GM12801 (cell line): Measurements from ENCODE around the gene CYTH3.

Experiments
- TF ChIP-seq, protein P1 (sequence below): IDR thresholded peaks from one replicate; pipeline ENCODE4 v1.5.1; 2011; ENCODE audit warnings: control low read depth; ENCODE audit not compliant: insufficient read length; ENCODE audit errors: extremely low read depth

The CYTH3 gene

GRCh38 chr7:6259257-6259656 lies 13.2 kb downstream of the CYTH3 start:
- TF ChIP-seq, protein P1, sequence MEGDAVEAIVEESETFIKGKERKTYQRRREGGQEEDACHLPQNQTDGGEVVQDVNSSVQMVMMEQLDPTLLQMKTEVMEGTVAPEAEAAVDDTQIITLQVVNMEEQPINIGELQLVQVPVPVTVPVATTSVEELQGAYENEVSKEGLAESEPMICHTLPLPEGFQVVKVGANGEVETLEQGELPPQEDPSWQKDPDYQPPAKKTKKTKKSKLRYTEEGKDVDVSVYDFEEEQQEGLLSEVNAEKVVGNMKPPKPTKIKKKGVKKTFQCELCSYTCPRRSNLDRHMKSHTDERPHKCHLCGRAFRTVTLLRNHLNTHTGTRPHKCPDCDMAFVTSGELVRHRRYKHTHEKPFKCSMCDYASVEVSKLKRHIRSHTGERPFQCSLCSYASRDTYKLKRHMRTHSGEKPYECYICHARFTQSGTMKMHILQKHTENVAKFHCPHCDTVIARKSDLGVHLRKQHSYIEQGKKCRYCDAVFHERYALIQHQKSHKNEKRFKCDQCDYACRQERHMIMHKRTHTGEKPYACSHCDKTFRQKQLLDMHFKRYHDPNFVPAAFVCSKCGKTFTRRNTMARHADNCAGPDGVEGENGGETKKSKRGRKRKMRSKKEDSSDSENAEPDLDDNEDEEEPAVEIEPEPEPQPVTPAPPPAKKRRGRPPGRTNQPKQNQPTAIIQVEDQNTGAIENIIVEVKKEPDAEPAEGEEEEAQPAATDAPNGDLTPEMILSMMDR = no peak

DNA sequence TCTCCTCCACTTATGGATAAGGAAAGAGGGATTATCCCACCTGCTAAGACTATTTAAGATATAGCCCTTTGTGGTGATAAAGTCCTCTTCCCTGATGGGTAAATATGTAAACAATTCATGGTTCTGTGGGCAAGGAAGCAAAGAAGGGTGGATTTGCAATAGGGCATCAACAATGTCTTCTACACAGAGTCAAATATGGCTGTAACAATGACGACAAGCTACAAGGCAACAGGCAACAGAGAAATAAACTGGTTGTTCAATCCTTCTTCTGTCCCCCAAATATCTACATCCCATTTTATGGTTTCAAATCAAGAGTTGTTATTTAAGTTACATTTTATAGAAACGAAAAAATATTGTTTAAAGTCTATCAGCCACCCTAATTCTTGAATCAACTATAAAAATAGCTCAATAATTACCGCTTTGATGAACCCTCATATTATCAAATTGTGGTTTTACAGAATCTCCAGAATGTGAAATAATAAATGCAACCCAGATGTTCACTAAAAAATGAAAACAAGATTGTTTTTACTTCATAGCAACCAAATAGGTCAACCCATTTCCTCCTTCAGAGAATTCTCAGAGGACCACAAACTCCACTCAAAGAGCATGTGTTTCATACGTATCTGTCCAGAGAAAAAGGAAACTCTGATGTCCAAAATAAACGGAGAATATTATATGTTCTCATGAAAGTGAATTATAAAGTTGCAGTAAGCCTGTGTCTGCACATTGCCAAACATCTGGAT lies 13.8 kb downstream of the CYTH3 start:
- TF ChIP-seq, protein P1 = no peak

DNA sequence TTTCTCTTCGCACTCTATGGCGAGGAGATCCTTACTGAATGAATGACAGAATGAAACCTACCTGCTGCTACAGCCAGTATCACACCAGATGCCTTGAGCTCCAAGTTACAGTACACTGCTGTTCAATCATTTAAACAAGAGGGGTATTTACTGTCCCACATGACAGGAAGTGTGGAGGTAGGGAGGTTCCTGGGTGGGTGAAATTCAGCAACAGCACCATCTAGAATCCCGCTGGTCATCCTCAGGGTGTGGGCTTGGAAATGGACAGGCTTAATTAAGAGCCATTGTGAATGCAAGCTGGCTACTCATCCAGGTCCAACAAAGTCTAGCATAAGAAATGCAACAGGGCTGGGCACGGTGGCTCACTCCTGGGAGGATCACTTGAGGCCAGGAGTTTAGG lies 14.7 kb downstream of the CYTH3 start:
- TF ChIP-seq, protein P1 = no peak

DNA sequence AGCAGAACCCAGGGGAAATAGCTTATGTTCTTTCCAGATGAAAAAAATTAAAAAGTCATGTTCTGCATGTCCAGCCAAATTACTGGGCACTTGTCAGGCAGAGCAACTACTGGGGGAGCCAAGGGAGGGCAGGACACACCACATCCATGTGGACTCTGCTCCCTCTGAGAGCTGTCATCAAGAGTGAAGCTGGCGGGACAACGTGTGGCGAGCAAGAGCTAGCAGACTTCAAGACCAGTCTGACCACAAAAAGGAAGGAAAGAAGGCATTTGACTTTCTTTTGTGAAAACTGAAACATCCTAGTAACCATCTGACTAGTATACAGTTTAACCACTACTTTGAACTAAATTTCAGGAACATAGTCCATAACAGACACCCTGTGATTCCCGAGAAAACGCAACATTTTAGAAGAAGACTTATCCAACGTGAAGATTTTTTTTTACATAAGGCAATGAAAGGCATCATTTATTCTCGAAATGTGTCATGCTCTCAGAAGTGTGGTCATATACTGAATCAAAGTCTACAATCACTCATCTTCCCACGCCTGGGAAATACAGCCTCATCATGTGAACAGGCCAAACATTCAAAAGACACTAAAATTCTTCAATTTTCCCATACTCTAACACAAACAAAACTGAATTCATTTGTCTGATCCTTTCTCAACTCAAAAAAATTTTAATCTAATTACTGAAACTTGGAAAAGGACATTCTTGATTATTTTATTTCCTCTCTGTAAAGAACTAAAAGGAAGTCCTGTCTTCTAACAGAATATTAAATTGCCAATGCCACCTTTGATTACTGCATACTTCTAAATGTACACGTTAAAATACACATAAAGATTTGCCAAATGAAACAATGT lies 15.5 kb downstream of the CYTH3 start:
- TF ChIP-seq, protein P1 = no peak

DNA sequence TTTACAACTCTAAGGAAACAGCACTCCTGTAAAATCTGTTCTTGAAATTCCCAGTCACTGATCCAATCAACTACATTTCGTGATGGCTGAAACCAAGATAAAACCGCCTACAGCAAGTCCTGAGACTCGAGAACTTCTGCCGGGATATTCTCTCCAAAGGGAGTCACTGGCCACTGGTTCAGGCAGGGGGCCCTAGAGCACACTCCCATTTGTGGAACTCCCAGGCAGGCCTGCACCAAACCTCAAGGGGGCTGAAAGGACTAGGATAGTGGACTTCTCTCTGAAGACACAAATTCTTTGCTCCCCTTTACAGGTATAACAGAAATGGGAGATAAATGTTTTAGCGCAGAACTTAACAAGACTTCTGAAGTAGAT lies 16.3 kb downstream of the CYTH3 start:
- TF ChIP-seq, protein P1 = no peak

GRCh38 chr7:6254866-6255265 lies 17.6 kb downstream of the CYTH3 start:
- TF ChIP-seq, protein P1 = no peak

GRCh38 chr7:6252748-6253147 lies 19.7 kb downstream of the CYTH3 start:
- TF ChIP-seq, protein P1 = no peak
